Measurements from ENCODE around the gene GLIPR1.

Gene GLIPR1

GRCh38 chr12:75525263-75525662 lies 44.7 kb downstream of the GLIPR1 start:
- H3K9me3 Mint-ChIP-seq = peaks cover 14% of the 10 kb centered on the region
- H3K4me3 Mint-ChIP-seq = no peak overlapping the region
- no peak overlapping the region for H3K27ac Mint-ChIP-seq
- H3K36me3 Mint-ChIP-seq (ENCODE audit: low read depth) = no peaks in the 10 kb centered on the region
- H3K27me3 Mint-ChIP-seq (ENCODE audit: low read depth) = peaks cover 4% of the 10 kb centered on the region
- H3K4me1 Mint-ChIP-seq = peaks cover 32% of the 10 kb centered on the region
- TF ChIP-seq, protein P1, sequence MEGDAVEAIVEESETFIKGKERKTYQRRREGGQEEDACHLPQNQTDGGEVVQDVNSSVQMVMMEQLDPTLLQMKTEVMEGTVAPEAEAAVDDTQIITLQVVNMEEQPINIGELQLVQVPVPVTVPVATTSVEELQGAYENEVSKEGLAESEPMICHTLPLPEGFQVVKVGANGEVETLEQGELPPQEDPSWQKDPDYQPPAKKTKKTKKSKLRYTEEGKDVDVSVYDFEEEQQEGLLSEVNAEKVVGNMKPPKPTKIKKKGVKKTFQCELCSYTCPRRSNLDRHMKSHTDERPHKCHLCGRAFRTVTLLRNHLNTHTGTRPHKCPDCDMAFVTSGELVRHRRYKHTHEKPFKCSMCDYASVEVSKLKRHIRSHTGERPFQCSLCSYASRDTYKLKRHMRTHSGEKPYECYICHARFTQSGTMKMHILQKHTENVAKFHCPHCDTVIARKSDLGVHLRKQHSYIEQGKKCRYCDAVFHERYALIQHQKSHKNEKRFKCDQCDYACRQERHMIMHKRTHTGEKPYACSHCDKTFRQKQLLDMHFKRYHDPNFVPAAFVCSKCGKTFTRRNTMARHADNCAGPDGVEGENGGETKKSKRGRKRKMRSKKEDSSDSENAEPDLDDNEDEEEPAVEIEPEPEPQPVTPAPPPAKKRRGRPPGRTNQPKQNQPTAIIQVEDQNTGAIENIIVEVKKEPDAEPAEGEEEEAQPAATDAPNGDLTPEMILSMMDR (IDR thresholded peaks at IDR 0.05; ENCODE audit: unreplicated experiment in 3 of 3) = peak; percentile 36 to 53 (median 38)

GRCh38 chr12:75526655-75527511 lies 46.3 kb downstream of the GLIPR1 start:
- Mint-ChIP-seq H3K36me3 (ENCODE audit: low read depth) (no peaks in the 10 kb centered on the region), H3K4me3 (peak overlapping the region in 1 of 3 experiments; percentile 4), H3K9me3 (peaks cover 5% of the 10 kb centered on the region), H3K27ac (peak overlapping the region; percentile 1 to 6 (median 4)), H3K4me1 (peaks cover 32% of the 10 kb centered on the region), H3K27me3 (ENCODE audit: low read depth) (peaks cover 4% of the 10 kb centered on the region)
- TF ChIP-seq, protein P1 (IDR thresholded peaks at IDR 0.05; ENCODE audit: unreplicated experiment in 3 of 3) = peak; percentile 69 to 86 (median 82)

GRCh38 chr12:75528272-75528671 lies 47.7 kb downstream of the GLIPR1 start:
- peaks cover 4% of the 10 kb centered on the region for H3K27me3 Mint-ChIP-seq (ENCODE audit: low read depth)
- no peak overlapping the region for H3K4me3 Mint-ChIP-seq
- no peaks in the 10 kb centered on the region for H3K36me3 Mint-ChIP-seq (ENCODE audit: low read depth)
- H3K9me3 Mint-ChIP-seq = no peaks in the 10 kb centered on the region
- no peak overlapping the region for H3K27ac Mint-ChIP-seq
- H3K4me1 Mint-ChIP-seq = peaks cover 33% of the 10 kb centered on the region
- TF ChIP-seq, protein P1 (IDR thresholded peaks at IDR 0.05; ENCODE audit: unreplicated experiment in 3 of 3) = no peak

DNA sequence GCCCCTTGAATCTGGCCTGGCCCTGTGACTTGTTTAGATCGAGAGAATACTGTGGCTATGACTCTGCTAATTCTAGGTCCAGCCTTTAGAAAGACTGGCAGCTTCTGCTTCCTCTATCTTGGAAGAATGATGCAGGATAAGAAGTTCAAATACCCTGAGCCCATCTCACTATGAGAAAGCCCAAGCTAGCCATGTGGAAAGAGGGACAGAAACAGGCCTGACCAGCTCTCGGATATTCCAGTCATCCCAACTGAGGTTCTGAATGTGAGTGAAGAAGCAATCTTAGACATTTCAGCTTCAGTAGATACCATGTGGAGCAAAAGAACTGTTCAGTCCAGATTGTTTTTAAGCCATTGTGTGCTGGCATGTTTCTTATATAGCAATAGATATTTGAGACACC lies 48.1 kb downstream of the GLIPR1 start:
- H3K27me3 Mint-ChIP-seq (ENCODE audit: low read depth) = peaks cover 4% of the 10 kb centered on the region
- no peak overlapping the region for H3K4me3 Mint-ChIP-seq
- no peaks in the 10 kb centered on the region for H3K36me3 Mint-ChIP-seq (ENCODE audit: low read depth)
- no peaks in the 10 kb centered on the region for H3K9me3 Mint-ChIP-seq
- no peak overlapping the region for H3K27ac Mint-ChIP-seq
- TF ChIP-seq, protein P1 (IDR thresholded peaks at IDR 0.05; ENCODE audit: unreplicated experiment in 3 of 3) = no peak
- H3K4me1 Mint-ChIP-seq = peaks cover 38% of the 10 kb centered on the region

GRCh38 chr12:75529316-75529715 lies 48.8 kb downstream of the GLIPR1 start:
- TF ChIP-seq, protein P1 (IDR thresholded peaks at IDR 0.05; ENCODE audit: unreplicated experiment in 3 of 3) = no peak
- H3K27ac Mint-ChIP-seq = no peak overlapping the region
- no peak overlapping the region for H3K4me3 Mint-ChIP-seq
- no peaks in the 10 kb centered on the region for H3K9me3 Mint-ChIP-seq
- H3K36me3 Mint-ChIP-seq (ENCODE audit: low read depth) = no peaks in the 10 kb centered on the region
- H3K4me1 Mint-ChIP-seq = peaks cover 44% of the 10 kb centered on the region
- H3K27me3 Mint-ChIP-seq (ENCODE audit: low read depth) = peaks cover 4% of the 10 kb centered on the region

DNA sequence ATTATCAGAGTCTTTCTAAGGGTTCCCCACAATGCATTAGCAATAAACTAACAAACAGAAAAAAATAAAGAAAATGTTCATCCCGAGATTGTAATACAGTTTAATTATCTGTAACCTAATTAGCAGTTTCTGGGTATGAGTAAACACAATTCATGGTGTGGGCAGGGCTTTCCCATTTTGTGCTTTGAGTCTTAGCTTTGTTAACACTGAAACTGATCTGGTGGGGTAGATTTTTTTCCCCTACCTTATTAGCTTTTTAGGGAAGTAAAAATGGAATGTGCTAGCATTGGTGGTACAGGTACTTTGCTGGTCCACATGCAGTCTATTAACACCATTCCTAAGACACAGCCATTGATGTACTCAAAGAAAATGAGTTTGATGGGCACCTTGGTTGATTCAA lies 49.3 kb downstream of the GLIPR1 start:
- TF ChIP-seq, protein P1 (IDR thresholded peaks at IDR 0.05; ENCODE audit: unreplicated experiment in 3 of 3) = no peak
- Mint-ChIP-seq H3K27me3 (ENCODE audit: low read depth) (peaks cover 4% of the 10 kb centered on the region), H3K36me3 (ENCODE audit: low read depth) (no peaks in the 10 kb centered on the region), H3K27ac (no peak overlapping the region), H3K4me3 (no peak overlapping the region), H3K4me1 (peaks cover 43% of the 10 kb centered on the region), H3K9me3 (no peaks in the 10 kb centered on the region)
